ENCODE measurements around the gene KIAA0825. TPM values are rescaled to one million over a fixed set of nuclear protein-coding genes. Genes with fewer than 3 reads are reported as not detected.

KIAA0825 gene
- total and polyA plus RNA-seq, 3 donors from 2014 or later: 4.1 to 11.2 (median 9.3) TPM

DNA sequence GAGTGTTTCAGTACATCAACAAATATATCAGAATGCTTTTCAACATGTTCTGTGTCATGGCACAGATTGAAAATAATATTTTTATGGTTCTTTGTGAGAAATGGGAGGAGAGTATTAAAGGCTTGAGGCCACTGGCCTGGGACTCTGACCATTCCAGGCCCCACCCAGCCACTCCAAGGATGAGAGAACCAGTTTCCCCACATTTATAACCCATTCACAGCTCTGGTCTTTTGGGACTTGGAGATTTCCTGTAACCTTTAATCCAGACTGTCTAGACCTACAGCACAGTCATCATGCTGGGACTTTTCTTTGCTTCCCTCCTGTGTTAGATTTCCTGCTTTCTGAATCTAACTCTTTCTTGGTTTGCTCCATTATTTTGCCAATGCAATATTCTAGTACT lies 389.6 kb downstream of the KIAA0825 start:
- intact Hi-C loops (cut with DNase I; ENCODE audit: low total_unique reads): no loop called here
- Histone ChIP-seq H3K27ac (no peak overlapping the region), H3K27me3 (no peaks in the 10 kb centered on the region), H3K9me3 (no peaks in the 10 kb centered on the region), H3K36me3 (ENCODE audit: low read depth, missing control alignments) (no peaks in the 10 kb centered on the region), H3K4me3 (no peak overlapping the region), H3K4me1 (no peaks in the 10 kb centered on the region)
- TF ChIP-seq CTCF (IDR thresholded peaks at IDR 0.05): no peak
- DNase-seq: no peak

DNA sequence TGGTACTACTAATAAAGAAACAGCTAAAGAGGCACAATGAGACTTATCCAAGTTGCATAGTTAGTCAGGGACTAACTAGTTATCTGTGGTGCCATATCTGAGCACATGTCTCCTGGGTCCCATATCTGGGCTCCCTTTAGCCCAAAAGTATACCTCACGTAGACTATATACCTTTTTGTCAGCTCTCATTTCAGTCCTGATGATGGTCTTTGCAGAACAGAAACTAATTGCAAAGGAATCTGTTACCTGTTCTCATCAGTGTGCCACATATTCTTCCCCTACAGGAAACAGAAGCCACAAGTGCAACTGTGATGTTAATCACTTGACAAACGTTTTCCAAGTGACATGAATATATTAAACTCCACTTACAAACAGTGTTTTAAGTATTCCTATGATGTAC lies 395.2 kb downstream of the KIAA0825 start:
- H3K9me3 ChIP-seq: no peaks in the 10 kb centered on the region
- TF ChIP-seq CTCF (IDR thresholded peaks at IDR 0.05) (no peak), POLR2A (IDR thresholded peaks at IDR 0.05) (no peak)

GRCh38 chr5:94218374-94218773 lies 400.0 kb downstream of the KIAA0825 start:
- Histone ChIP-seq H3K27ac (no peak overlapping the region), H3K27me3 (no peaks in the 10 kb centered on the region), H3K4me1 (no peaks in the 10 kb centered on the region), H3K36me3 (ENCODE audit: low read depth, missing control alignments) (no peaks in the 10 kb centered on the region), H3K4me3 (no peak overlapping the region), H3K9me3 (no peaks in the 10 kb centered on the region)
- intact Hi-C loops (cut with DNase I; ENCODE audit: low total_unique reads): no loop called here
- no peak for DNase-seq
- TF ChIP-seq POLR2A (IDR thresholded peaks at IDR 0.05) (no peak), CTCF (IDR thresholded peaks at IDR 0.05) (no peak)

More for the DNA sequence above, 395.2 kb downstream of the KIAA0825 start:
- H3K36me3 ChIP-seq (ENCODE audit: low read depth, missing control alignments): no peaks in the 10 kb centered on the region
- no peaks in the 10 kb centered on the region for H3K4me1 ChIP-seq
- no peak overlapping the region for H3K27ac ChIP-seq
- WGBS, 2 donors: 55 to 57% methylated on average over 2 of the region's 2 CpGs
- intact Hi-C loops (cut with DNase I; ENCODE audit: low total_unique reads): no loop called here
- no peak for DNase-seq
- no peak overlapping the region for H3K4me3 ChIP-seq
- H3K27me3 ChIP-seq: no peaks in the 10 kb centered on the region

GRCh38 chr5:94217745-94218144 lies 400.7 kb downstream of the KIAA0825 start:
- H3K9me3 ChIP-seq: no peaks in the 10 kb centered on the region
- DNase-seq: no peak
- H3K27me3 ChIP-seq: no peaks in the 10 kb centered on the region
- H3K4me1 ChIP-seq: no peaks in the 10 kb centered on the region
- TF ChIP-seq CTCF (IDR thresholded peaks at IDR 0.05) (no peak), POLR2A (IDR thresholded peaks at IDR 0.05) (no peak)
- H3K4me3 ChIP-seq: no peak overlapping the region
- H3K36me3 ChIP-seq (ENCODE audit: low read depth, missing control alignments): no peaks in the 10 kb centered on the region
- 84 to 91% methylated on average over 3 of the region's 3 CpGs for WGBS, 2 donors
- no peak overlapping the region for H3K27ac ChIP-seq
- intact Hi-C loops (cut with DNase I; ENCODE audit: low total_unique reads): no loop called here

- intact Hi-C loops (cut with DNase I; ENCODE audit: low total_unique reads): no loop called here
- Histone ChIP-seq H3K9me3 (no peaks in the 10 kb centered on the region), H3K36me3 (ENCODE audit: low read depth, missing control alignments) (no peaks in the 10 kb centered on the region), H3K27ac (no peak overlapping the region), H3K4me3 (no peak overlapping the region), H3K4me1 (no peaks in the 10 kb centered on the region), H3K27me3 (no peaks in the 10 kb centered on the region)
- no peak for DNase-seq
- WGBS, 2 donors: 92 to 96% methylated on average over 2 of the region's 2 CpGs
- no peak for TF ChIP-seq POLR2A (IDR thresholded peaks at IDR 0.05)
- no peak for TF ChIP-seq CTCF (IDR thresholded peaks at IDR 0.05)
Measured at GRCh38 chr5:94217216-94217615, 401.2 kb downstream of the KIAA0825 start.

Data from testis (tissue), 3 donors.